NB4 (cell line): ENCODE data around the gene C5orf15.
"Not testable (repeated sequence)": the region's sequence is repeated elsewhere in the genome, so short reads cannot be mapped to it uniquely, and the experiment has no call there.

Experiments
- DNase-seq: peaks from one replicate; pipeline ENCODE4 v3.0.0; 2010; ENCODE audit warnings: low read depth
- H3K4me3 ChIP-seq: one replicate; pipeline ENCODE4 v1.5.1; 2011; ENCODE audit warnings: mild to moderate bottlenecking, low read depth, low read length, moderate library complexity
- MYC ChIP-seq: IDR thresholded peaks from 2 replicates; pipeline ENCODE4 v1.6.1; 2011; ENCODE audit warnings: low read depth, low read length
- POLR2A ChIP-seq: IDR thresholded peaks from 2 replicates; pipeline ENCODE4 v1.6.1; 2011; ENCODE audit warnings: mild to moderate bottlenecking; ENCODE audit not compliant: insufficient read length; ENCODE audit errors: extremely low read depth
- TF ChIP-seq, protein P1 (sequence below): IDR thresholded peaks from one replicate; pipeline ENCODE4 v1.5.1; 2012; ENCODE audit warnings: low read depth, low read length
- TF ChIP-seq, protein P2 (sequence below): IDR thresholded peaks from 2 replicates; pipeline ENCODE4 v1.6.1; 2011; ENCODE audit warnings: low read depth, low read length

The C5orf15 gene

DNA sequence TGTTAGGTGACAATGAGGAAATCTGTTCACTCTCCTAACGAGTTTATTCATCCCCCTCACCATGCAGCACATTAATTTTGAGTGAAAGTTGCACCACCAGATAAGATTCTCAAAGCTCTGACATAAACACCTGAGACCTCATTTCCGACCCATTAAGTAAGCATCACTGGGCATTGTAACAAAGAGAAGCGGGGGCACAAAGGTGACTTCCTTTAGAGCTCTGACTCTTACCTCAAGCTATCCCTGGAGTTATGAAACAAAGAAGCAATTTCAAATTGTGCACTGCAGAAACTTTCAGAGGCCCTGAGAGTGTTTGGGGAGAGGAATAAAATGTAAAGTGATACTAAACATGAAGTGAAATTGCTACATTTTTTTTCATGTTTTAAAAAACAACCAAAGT lies 29.5 kb downstream of the C5orf15 start:
- no peak overlapping the region for H3K4me3 ChIP-seq
- TF ChIP-seq, protein P1, sequence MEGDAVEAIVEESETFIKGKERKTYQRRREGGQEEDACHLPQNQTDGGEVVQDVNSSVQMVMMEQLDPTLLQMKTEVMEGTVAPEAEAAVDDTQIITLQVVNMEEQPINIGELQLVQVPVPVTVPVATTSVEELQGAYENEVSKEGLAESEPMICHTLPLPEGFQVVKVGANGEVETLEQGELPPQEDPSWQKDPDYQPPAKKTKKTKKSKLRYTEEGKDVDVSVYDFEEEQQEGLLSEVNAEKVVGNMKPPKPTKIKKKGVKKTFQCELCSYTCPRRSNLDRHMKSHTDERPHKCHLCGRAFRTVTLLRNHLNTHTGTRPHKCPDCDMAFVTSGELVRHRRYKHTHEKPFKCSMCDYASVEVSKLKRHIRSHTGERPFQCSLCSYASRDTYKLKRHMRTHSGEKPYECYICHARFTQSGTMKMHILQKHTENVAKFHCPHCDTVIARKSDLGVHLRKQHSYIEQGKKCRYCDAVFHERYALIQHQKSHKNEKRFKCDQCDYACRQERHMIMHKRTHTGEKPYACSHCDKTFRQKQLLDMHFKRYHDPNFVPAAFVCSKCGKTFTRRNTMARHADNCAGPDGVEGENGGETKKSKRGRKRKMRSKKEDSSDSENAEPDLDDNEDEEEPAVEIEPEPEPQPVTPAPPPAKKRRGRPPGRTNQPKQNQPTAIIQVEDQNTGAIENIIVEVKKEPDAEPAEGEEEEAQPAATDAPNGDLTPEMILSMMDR, result no peak
- TF ChIP-seq MYC, result no peak
- TF ChIP-seq, protein P2, sequence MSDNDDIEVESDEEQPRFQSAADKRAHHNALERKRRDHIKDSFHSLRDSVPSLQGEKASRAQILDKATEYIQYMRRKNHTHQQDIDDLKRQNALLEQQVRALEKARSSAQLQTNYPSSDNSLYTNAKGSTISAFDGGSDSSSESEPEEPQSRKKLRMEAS, result no peak
- TF ChIP-seq POLR2A, result no peak
- no peak for DNase-seq

DNA sequence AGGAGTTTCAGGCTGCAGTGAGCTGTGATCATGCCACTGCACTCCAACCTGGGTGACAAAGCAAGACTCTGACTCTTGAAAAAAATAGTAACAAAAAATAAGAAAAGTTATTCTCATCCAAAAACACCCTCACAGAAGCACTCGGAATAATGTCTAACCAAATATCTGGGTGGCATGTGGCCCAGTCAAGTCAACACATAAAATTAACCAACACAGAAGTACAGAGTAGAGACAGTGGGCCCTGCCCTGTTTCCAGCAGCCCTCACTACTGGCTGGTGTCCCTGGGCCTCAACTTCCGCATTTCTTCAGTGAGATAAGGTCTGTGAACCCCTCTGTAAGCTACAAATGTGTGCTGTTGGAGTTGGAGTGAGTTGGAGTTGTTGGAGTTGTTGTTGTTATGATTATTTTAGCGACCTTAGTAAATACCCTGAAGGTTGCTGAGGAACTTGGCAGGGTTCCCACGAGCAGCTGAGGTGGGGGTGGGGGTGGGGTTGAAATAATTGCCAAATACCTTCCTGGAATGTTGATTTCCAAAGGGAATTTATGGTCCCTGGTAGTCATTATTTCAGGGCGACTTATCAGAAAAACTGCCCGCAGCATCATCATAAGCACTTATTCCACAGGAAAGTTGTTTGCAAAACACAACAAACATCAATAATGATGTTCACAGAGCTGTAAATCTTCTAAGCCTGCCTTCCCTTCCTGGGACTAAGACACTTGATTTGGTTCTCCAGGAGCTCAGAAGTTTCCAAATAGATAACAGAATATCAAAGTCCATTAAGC lies 30.2 kb downstream of the C5orf15 start:
- no peak overlapping the region for H3K4me3 ChIP-seq
- TF ChIP-seq MYC (no peak), POLR2A (no peak)
- TF ChIP-seq, protein P2, result no peak
- TF ChIP-seq, protein P1, result no peak
- peak; percentile 28 for DNase-seq

DNA sequence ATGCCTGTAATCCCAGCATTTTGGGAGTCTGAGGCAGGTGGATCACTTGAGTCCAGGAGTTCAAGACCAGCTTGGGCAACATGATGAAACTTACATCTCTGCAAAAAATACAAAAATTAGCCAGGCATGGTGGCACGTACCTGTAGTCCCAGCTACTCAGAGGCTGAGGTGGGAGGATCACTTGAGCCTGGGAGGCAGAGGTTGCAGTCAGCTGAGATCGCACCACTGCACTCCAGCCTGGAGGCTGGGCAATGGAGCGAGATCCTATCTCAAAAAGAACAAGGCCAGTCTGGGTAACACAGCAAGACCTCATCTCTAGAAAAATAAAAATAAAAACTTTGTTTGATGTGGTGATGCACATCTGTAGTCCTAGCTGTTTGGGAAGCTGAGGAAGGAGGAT lies 30.8 kb downstream of the C5orf15 start:
- not testable (repeated sequence) for DNase-seq, H3K4me3 ChIP-seq

DNA sequence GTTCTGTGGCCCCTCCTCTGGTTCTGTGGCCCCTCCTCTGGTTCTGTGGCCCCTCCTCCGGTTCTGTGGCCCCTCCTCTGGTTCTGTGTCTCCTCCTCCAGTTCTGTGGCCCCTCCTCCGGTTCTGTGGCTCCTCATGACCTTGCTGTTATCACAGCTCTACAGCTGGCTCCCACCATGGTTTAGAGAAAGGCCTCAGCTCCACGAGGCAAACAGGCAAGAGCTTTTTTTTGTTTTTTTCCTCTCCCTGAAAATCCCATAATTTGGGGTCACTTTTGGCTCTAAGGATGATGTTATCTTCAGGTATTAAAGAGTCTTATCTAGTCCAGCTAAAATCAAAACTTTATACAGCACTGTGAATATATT lies 31.8 kb downstream of the C5orf15 start:
- H3K4me3 ChIP-seq, result no peak overlapping the region
- DNase-seq, result no peak
- TF ChIP-seq, protein P2, result no peak

DNA sequence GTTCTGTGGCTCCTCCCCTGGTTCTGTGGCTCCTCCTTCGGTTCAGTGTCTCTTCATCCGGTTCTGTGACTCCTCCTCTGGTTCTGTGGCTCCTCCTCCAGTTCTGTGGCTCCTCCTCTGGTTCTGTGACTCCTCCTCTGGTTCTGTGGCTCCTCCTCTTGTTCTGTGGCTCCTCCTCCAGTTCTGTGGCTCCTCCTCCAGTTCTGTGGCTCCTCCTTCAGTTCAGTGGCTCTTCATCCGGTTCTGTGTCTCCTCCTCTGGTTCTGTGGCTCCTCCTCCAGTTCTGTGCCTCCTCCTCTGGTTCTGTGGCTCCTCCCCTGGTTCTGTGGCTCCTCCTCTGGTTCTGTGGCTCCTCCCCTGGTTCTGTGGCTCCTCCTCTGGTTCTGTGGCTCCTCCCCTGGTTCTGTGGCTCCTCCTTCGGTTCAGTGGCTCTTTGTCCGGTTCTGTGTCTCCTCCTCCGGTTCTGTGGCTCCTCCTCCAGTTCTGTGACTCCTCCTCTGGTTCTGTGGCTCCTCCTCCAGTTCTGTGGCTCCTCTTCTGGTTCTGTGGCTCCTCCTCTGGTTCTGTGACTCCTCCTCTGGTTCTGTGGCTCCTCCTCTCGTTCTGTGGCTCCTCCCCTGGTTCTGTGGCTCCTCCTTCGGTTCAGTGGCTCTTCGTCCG lies 32.3 kb downstream of the C5orf15 start:
- DNase-seq, H3K4me3 ChIP-seq: not testable (repeated sequence)

DNA sequence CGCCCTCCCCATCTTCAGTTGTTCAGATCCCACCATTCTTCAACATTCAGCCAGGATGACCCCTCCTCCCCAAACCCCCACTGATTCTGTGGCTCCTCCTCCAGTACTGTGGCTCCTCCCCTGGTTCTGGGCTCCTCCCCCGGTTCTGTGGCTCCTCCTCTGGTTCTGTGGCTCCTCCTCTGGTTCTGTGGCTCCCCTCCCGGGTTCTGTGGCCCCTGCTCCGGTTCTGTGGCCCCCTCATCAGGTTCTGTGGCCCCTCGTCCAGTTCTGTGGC lies 32.8 kb downstream of the C5orf15 start:
- TF ChIP-seq MYC (no peak), POLR2A (no peak)
- TF ChIP-seq, protein P1, result no peak
- TF ChIP-seq, protein P2, result no peak
- DNase-seq, result no peak
- no peak overlapping the region for H3K4me3 ChIP-seq

DNA sequence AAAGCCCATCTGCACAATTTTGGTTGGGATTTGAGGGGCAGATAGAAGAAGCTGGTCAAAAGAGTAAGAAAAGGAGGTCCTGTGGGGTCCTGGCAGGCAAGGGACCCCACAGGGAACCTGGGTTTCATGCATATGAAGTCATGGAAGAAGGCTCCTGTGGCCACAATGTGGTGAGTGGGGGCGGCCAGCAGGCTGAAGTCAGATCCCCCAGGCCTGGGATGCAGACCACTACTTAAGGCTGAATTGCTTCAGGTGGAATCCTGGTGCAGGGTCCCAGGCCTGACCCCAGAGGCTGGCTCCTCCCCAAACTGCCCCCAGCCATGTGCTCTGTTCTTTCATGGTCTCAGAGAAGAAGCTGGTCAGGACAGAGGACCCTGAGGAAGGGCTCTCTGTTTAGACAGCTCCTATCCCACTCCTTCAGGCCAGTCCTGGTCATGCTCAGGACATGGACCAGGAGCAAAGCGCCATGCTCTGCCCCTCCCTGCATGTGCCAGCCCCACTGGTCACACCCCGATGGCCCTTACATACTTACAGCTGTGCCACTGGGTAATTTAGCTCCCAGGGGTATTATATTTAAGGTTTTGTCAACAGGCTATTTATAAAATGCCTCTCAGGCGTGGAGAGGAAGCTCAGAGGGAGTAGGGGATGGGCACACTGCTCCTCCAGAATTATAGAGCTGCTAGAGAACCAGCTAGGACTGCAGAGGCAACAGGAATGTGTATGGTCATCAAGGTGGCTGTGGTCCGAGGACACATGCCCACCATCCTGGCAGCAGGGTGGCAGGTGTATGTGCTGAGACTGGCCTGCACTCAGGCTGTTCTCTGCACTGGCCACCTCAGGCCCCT lies 33.4 kb downstream of the C5orf15 start:
- no peak for DNase-seq
- TF ChIP-seq POLR2A, result no peak
- TF ChIP-seq, protein P2, result no peak
- no peak for TF ChIP-seq MYC
- TF ChIP-seq, protein P1, result no peak
- no peak overlapping the region for H3K4me3 ChIP-seq
